NT2/D1 (cell line): ENCODE measurements around the gene RIPK3.

Experiments used
- DNase-seq: peaks from one replicate; pipeline ENCODE4 v3.0.0-alpha.2; 2011; ENCODE audit warnings: low read depth, low spot score
- H3K27me3 ChIP-seq: 2 replicates; pipeline ENCODE4 v1.6.0; 2011; ENCODE audit warnings: mild to moderate bottlenecking; ENCODE audit not compliant: insufficient read length, insufficient read depth
- H3K36me3 ChIP-seq: 2 replicates; pipeline ENCODE4 v1.6.1; 2011; ENCODE audit warnings: mild to moderate bottlenecking, low read length, mixed read lengths; ENCODE audit not compliant: insufficient read depth, insufficient read length
- H3K4me1 ChIP-seq: 2 replicates; pipeline ENCODE4 v1.5.1; 2011; ENCODE audit not compliant: insufficient read depth, insufficient read length
- H3K4me3 ChIP-seq: 2 replicates; pipeline ENCODE4 v1.5.1; 2011; ENCODE audit warnings: low read depth; ENCODE audit not compliant: insufficient read length
- H3K9ac ChIP-seq: 2 replicates; pipeline ENCODE4 v1.6.0; 2011; ENCODE audit warnings: low read depth; ENCODE audit not compliant: insufficient read length
- H3K9me3 ChIP-seq: 2 replicates; pipeline ENCODE4 v1.5.1; 2011; ENCODE audit warnings: mild to moderate bottlenecking, low read length; ENCODE audit not compliant: insufficient read depth
- SUZ12 ChIP-seq: IDR thresholded peaks from 2 replicates; pipeline ENCODE4 v1.6.1; 2011; ENCODE audit not compliant: insufficient read length, insufficient read depth; ENCODE audit errors: extremely low read depth
- YY1 ChIP-seq: IDR thresholded peaks from 2 replicates; pipeline ENCODE4 v1.6.1; 2011; ENCODE audit not compliant: insufficient read length, insufficient read depth
- ZNF274 ChIP-seq: IDR thresholded peaks from 2 replicates; pipeline ENCODE4 v1.6.1; 2011; ENCODE audit warnings: mild to moderate bottlenecking, low read depth, low read length

Gene RIPK3

DNA sequence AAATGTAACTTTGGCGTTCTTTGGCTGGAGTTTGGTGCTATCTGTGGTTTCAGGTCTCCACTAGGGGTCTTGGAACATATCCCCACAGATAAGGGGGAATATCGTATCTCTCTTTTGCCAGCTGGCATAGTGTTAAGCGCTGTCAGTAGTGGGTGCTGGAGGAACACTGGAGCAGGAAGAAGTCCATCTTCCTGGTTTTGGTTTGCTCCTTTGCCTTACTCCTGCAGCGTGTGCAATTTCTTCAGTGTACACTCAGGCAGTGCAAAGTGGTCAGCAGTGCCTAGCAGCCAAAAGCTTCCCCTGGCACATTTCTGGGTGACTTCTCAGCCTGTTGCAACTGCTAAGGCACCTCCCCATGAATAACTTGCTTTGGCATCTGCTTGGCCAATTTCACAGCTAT, 11.7 kb upstream of the RIPK3 start:
- Histone ChIP-seq H3K36me3 (no peaks in the 10 kb centered on the region), H3K4me3 (no peak overlapping the region), H3K9me3 (no peaks in the 10 kb centered on the region), H3K9ac (no peak overlapping the region), H3K4me1 (peaks cover 7% of the 10 kb centered on the region), H3K27me3 (no peaks in the 10 kb centered on the region)
- TF ChIP-seq YY1: no peak
- TF ChIP-seq SUZ12: no peak
- TF ChIP-seq ZNF274: no peak
- no peak for DNase-seq

- H3K4me1 ChIP-seq: peaks cover 7% of the 10 kb centered on the region
- no peaks in the 10 kb centered on the region for H3K36me3 ChIP-seq
- no peaks in the 10 kb centered on the region for H3K9me3 ChIP-seq
- no peak overlapping the region for H3K9ac ChIP-seq
- TF ChIP-seq SUZ12 (no peak), ZNF274 (no peak), YY1 (no peak)
- H3K27me3 ChIP-seq: no peaks in the 10 kb centered on the region
- DNase-seq: no peak
- no peak overlapping the region for H3K4me3 ChIP-seq
Measured at GRCh38 chr14:24349742-24350141, 10.0 kb upstream of the RIPK3 start.

DNA sequence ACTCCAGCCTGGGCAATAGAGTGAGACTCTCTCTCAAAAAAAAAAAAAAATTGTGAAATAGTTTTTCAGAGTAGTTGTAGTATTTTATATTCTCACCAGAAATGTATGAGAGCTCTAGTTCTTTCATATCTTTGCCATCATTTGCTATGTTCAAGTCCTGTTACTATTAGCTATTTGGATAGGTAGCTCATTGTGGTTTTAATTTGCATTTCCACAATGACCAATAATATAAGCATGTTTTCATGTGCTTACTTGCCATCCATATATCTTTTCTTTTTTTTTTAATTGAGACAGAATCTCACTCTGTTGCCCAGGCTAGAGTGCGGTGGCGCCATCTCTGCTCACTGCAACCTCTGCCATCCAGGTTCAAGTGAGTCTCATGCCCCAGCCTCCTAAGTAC, 8.4 kb upstream of the RIPK3 start:
- no peak for TF ChIP-seq SUZ12
- TF ChIP-seq YY1: no peak
- TF ChIP-seq ZNF274: no peak

GRCh38 chr14:24347134-24347533, 7.3 kb upstream of the RIPK3 start:
- Histone ChIP-seq H3K9ac (no peak overlapping the region), H3K36me3 (no peaks in the 10 kb centered on the region), H3K4me3 (no peak overlapping the region), H3K27me3 (no peaks in the 10 kb centered on the region), H3K4me1 (peaks cover 7% of the 10 kb centered on the region), H3K9me3 (no peaks in the 10 kb centered on the region)
- TF ChIP-seq YY1 (no peak), SUZ12 (no peak), ZNF274 (no peak)
- no peak for DNase-seq

More for the DNA sequence above, 8.4 kb upstream of the RIPK3 start:
- Histone ChIP-seq H3K4me3 (no peak overlapping the region), H3K9ac (no peak overlapping the region), H3K36me3 (no peaks in the 10 kb centered on the region), H3K4me1 (peaks cover 7% of the 10 kb centered on the region), H3K27me3 (no peaks in the 10 kb centered on the region), H3K9me3 (no peaks in the 10 kb centered on the region)
- DNase-seq: no peak

- Histone ChIP-seq H3K9me3 (no peaks in the 10 kb centered on the region), H3K9ac (no peak overlapping the region), H3K36me3 (no peaks in the 10 kb centered on the region), H3K4me3 (no peak overlapping the region), H3K27me3 (no peaks in the 10 kb centered on the region), H3K4me1 (peaks cover 4% of the 10 kb centered on the region)
- DNase-seq: no peak
- no peak for TF ChIP-seq SUZ12
- no peak for TF ChIP-seq YY1
- no peak for TF ChIP-seq ZNF274
Measured at GRCh38 chr14:24343795-24344660, 4.2 kb upstream of the RIPK3 start.

DNA sequence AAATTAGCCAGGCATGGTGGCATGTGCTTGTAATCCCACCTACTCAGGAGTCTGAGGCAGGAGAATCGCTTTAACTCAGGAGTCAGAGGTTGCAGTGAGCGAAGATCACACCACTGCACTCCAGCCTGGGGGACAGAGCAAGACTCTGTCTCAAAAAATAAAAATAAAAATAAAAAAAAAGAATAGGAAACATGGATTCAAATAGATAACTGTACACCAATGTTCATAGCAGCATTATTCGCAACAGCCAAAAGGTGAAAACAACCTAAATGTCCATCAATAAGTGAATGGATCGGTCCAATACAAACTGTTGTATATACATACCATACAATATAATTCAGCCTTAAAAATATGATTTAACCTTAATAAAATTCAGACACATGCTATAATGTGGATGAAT, 3.1 kb upstream of the RIPK3 start:
- H3K27me3 ChIP-seq: no peaks in the 10 kb centered on the region
- no peak overlapping the region for H3K4me3 ChIP-seq
- no peak for DNase-seq
- H3K9ac ChIP-seq: no peak overlapping the region
- H3K4me1 ChIP-seq: peaks cover 4% of the 10 kb centered on the region
- no peak for TF ChIP-seq YY1
- TF ChIP-seq ZNF274: no peak
- H3K9me3 ChIP-seq: no peaks in the 10 kb centered on the region
- H3K36me3 ChIP-seq: no peaks in the 10 kb centered on the region

- H3K9ac ChIP-seq: no peak overlapping the region
- H3K4me3 ChIP-seq: no peak overlapping the region
- H3K4me1 ChIP-seq: no peaks in the 10 kb centered on the region
- H3K9me3 ChIP-seq: no peaks in the 10 kb centered on the region
- H3K36me3 ChIP-seq: no peaks in the 10 kb centered on the region
- peaks cover 7% of the 10 kb centered on the region for H3K27me3 ChIP-seq
- no peak for DNase-seq
- no peak for TF ChIP-seq SUZ12
- no peak for TF ChIP-seq YY1
- TF ChIP-seq ZNF274: no peak
Measured at GRCh38 chr14:24340606-24341005, 815 bp upstream of the RIPK3 start.
